ENCODE results near the gene NBAS.

The NBAS gene

GRCh38 chr2:15181092-15181745 lies 379.9 kb downstream of the NBAS start:
- H3K4me1 ChIP-seq (ENCODE audit: control insufficient read depth, low read depth, low read length): no peaks in the 10 kb centered on the region
- H3K27me3 ChIP-seq (ENCODE audit: control insufficient read depth, insufficient read depth, low read length): no peaks in the 10 kb centered on the region
- no peak overlapping the region for H3K4me3 ChIP-seq (ENCODE audit: low read length)
- H3K36me3 ChIP-seq (ENCODE audit: control insufficient read depth, low read depth, low read length): no peaks in the 10 kb centered on the region
- no peak overlapping the region for H3K27ac ChIP-seq (ENCODE audit: low read length)
- H3K9me3 ChIP-seq (ENCODE audit: control insufficient read depth, low read depth, low read length): no peaks in the 10 kb centered on the region
- no peak overlapping the region for H3K9ac ChIP-seq (ENCODE audit: low read length)

GRCh38 chr2:15180379-15180778 lies 380.8 kb downstream of the NBAS start:
- H3K27me3 ChIP-seq (ENCODE audit: control insufficient read depth, insufficient read depth, low read length): no peaks in the 10 kb centered on the region
- no peaks in the 10 kb centered on the region for H3K4me1 ChIP-seq (ENCODE audit: control insufficient read depth, low read depth, low read length)
- no peak overlapping the region for H3K27ac ChIP-seq (ENCODE audit: low read length)
- H3K9ac ChIP-seq (ENCODE audit: low read length): no peak overlapping the region
- no peaks in the 10 kb centered on the region for H3K9me3 ChIP-seq (ENCODE audit: control insufficient read depth, low read depth, low read length)
- no peak overlapping the region for H3K4me3 ChIP-seq (ENCODE audit: low read length)
- H3K36me3 ChIP-seq (ENCODE audit: control insufficient read depth, low read depth, low read length): no peaks in the 10 kb centered on the region

- no peak overlapping the region for H3K4me3 ChIP-seq (ENCODE audit: low read length)
- H3K36me3 ChIP-seq (ENCODE audit: control insufficient read depth, low read depth, low read length): no peaks in the 10 kb centered on the region
- H3K9me3 ChIP-seq (ENCODE audit: control insufficient read depth, low read depth, low read length): no peaks in the 10 kb centered on the region
- H3K9ac ChIP-seq (ENCODE audit: low read length): no peak overlapping the region
- H3K27ac ChIP-seq (ENCODE audit: low read length): no peak overlapping the region
- no peaks in the 10 kb centered on the region for H3K4me1 ChIP-seq (ENCODE audit: control insufficient read depth, low read depth, low read length)
- no peaks in the 10 kb centered on the region for H3K27me3 ChIP-seq (ENCODE audit: control insufficient read depth, insufficient read depth, low read length)
Measured at GRCh38 chr2:15178946-15179345, 382.2 kb downstream of the NBAS start.

GRCh38 chr2:15177103-15177502 lies 384.0 kb downstream of the NBAS start:
- Histone ChIP-seq H3K4me3 (ENCODE audit: low read length) (no peak overlapping the region), H3K36me3 (ENCODE audit: control insufficient read depth, low read depth, low read length) (no peaks in the 10 kb centered on the region), H3K9ac (ENCODE audit: low read length) (no peak overlapping the region), H3K9me3 (ENCODE audit: control insufficient read depth, low read depth, low read length) (no peaks in the 10 kb centered on the region), H3K27me3 (ENCODE audit: control insufficient read depth, insufficient read depth, low read length) (no peaks in the 10 kb centered on the region), H3K27ac (ENCODE audit: low read length) (no peak overlapping the region), H3K4me1 (ENCODE audit: control insufficient read depth, low read depth, low read length) (no peaks in the 10 kb centered on the region)

- Histone ChIP-seq H3K9me3 (ENCODE audit: control insufficient read depth, low read depth, low read length) (no peaks in the 10 kb centered on the region), H3K27me3 (ENCODE audit: control insufficient read depth, insufficient read depth, low read length) (no peaks in the 10 kb centered on the region), H3K9ac (ENCODE audit: low read length) (no peak overlapping the region), H3K27ac (ENCODE audit: low read length) (no peak overlapping the region), H3K4me3 (ENCODE audit: low read length) (no peak overlapping the region), H3K36me3 (ENCODE audit: control insufficient read depth, low read depth, low read length) (no peaks in the 10 kb centered on the region), H3K4me1 (ENCODE audit: control insufficient read depth, low read depth, low read length) (no peaks in the 10 kb centered on the region)
Measured at GRCh38 chr2:15176604-15177003, 384.5 kb downstream of the NBAS start.

- H3K36me3 ChIP-seq (ENCODE audit: control insufficient read depth, low read depth, low read length): no peaks in the 10 kb centered on the region
- no peaks in the 10 kb centered on the region for H3K27me3 ChIP-seq (ENCODE audit: control insufficient read depth, insufficient read depth, low read length)
- peaks cover 12% of the 10 kb centered on the region for H3K4me1 ChIP-seq (ENCODE audit: control insufficient read depth, low read depth, low read length)
- no peak overlapping the region for H3K4me3 ChIP-seq (ENCODE audit: low read length)
- H3K27ac ChIP-seq (ENCODE audit: low read length): no peak overlapping the region
- H3K9me3 ChIP-seq (ENCODE audit: control insufficient read depth, low read depth, low read length): no peaks in the 10 kb centered on the region
- H3K9ac ChIP-seq (ENCODE audit: low read length): no peak overlapping the region
Measured at GRCh38 chr2:15174567-15174966, 386.6 kb downstream of the NBAS start.

- Histone ChIP-seq H3K4me1 (ENCODE audit: control insufficient read depth, low read depth, low read length) (peaks cover 12% of the 10 kb centered on the region), H3K27me3 (ENCODE audit: control insufficient read depth, insufficient read depth, low read length) (no peaks in the 10 kb centered on the region), H3K9me3 (ENCODE audit: control insufficient read depth, low read depth, low read length) (no peaks in the 10 kb centered on the region), H3K9ac (ENCODE audit: low read length) (no peak overlapping the region), H3K27ac (ENCODE audit: low read length) (no peak overlapping the region), H3K36me3 (ENCODE audit: control insufficient read depth, low read depth, low read length) (no peaks in the 10 kb centered on the region), H3K4me3 (ENCODE audit: low read length) (no peak overlapping the region)
Measured at GRCh38 chr2:15173501-15173900, 387.6 kb downstream of the NBAS start.

GRCh38 chr2:15172825-15173224 lies 388.3 kb downstream of the NBAS start:
- Histone ChIP-seq H3K9ac (ENCODE audit: low read length) (no peak overlapping the region), H3K4me3 (ENCODE audit: low read length) (no peak overlapping the region), H3K27me3 (ENCODE audit: control insufficient read depth, insufficient read depth, low read length) (no peaks in the 10 kb centered on the region), H3K27ac (ENCODE audit: low read length) (no peak overlapping the region), H3K9me3 (ENCODE audit: control insufficient read depth, low read depth, low read length) (no peaks in the 10 kb centered on the region), H3K4me1 (ENCODE audit: control insufficient read depth, low read depth, low read length) (peaks cover 12% of the 10 kb centered on the region), H3K36me3 (ENCODE audit: control insufficient read depth, low read depth, low read length) (no peaks in the 10 kb centered on the region)

- Histone ChIP-seq H3K27me3 (ENCODE audit: control insufficient read depth, insufficient read depth, low read length) (no peaks in the 10 kb centered on the region), H3K36me3 (ENCODE audit: control insufficient read depth, low read depth, low read length) (no peaks in the 10 kb centered on the region), H3K4me3 (ENCODE audit: low read length) (no peak overlapping the region), H3K9me3 (ENCODE audit: control insufficient read depth, low read depth, low read length) (no peaks in the 10 kb centered on the region), H3K9ac (ENCODE audit: low read length) (no peak overlapping the region), H3K4me1 (ENCODE audit: control insufficient read depth, low read depth, low read length) (peaks cover 12% of the 10 kb centered on the region), H3K27ac (ENCODE audit: low read length) (no peak overlapping the region)
Measured at GRCh38 chr2:15170070-15170775, 390.9 kb downstream of the NBAS start.

- H3K4me3 ChIP-seq (ENCODE audit: low read length): no peak overlapping the region
- no peaks in the 10 kb centered on the region for H3K27me3 ChIP-seq (ENCODE audit: control insufficient read depth, insufficient read depth, low read length)
- H3K27ac ChIP-seq (ENCODE audit: low read length): no peak overlapping the region
- no peak overlapping the region for H3K9ac ChIP-seq (ENCODE audit: low read length)
- H3K4me1 ChIP-seq (ENCODE audit: control insufficient read depth, low read depth, low read length): peaks cover 12% of the 10 kb centered on the region
- no peaks in the 10 kb centered on the region for H3K9me3 ChIP-seq (ENCODE audit: control insufficient read depth, low read depth, low read length)
- no peaks in the 10 kb centered on the region for H3K36me3 ChIP-seq (ENCODE audit: control insufficient read depth, low read depth, low read length)
Measured at GRCh38 chr2:15169326-15170069, 391.6 kb downstream of the NBAS start.

GRCh38 chr2:15168116-15168515 lies 393.0 kb downstream of the NBAS start:
- no peaks in the 10 kb centered on the region for H3K9me3 ChIP-seq (ENCODE audit: control insufficient read depth, low read depth, low read length)
- no peak overlapping the region for H3K27ac ChIP-seq (ENCODE audit: low read length)
- no peaks in the 10 kb centered on the region for H3K36me3 ChIP-seq (ENCODE audit: control insufficient read depth, low read depth, low read length)
- H3K9ac ChIP-seq (ENCODE audit: low read length): no peak overlapping the region
- no peak overlapping the region for H3K4me3 ChIP-seq (ENCODE audit: low read length)
- H3K4me1 ChIP-seq (ENCODE audit: control insufficient read depth, low read depth, low read length): peaks cover 12% of the 10 kb centered on the region
- H3K27me3 ChIP-seq (ENCODE audit: control insufficient read depth, insufficient read depth, low read length): no peaks in the 10 kb centered on the region

Measured in iPS-18a (cell line).